ENCODE results near the gene IPO8.
"Not testable (repeated sequence)": the region's sequence is repeated elsewhere in the genome, so short reads cannot be mapped to it uniquely, and the experiment has no call there.

The IPO8 gene

DNA sequence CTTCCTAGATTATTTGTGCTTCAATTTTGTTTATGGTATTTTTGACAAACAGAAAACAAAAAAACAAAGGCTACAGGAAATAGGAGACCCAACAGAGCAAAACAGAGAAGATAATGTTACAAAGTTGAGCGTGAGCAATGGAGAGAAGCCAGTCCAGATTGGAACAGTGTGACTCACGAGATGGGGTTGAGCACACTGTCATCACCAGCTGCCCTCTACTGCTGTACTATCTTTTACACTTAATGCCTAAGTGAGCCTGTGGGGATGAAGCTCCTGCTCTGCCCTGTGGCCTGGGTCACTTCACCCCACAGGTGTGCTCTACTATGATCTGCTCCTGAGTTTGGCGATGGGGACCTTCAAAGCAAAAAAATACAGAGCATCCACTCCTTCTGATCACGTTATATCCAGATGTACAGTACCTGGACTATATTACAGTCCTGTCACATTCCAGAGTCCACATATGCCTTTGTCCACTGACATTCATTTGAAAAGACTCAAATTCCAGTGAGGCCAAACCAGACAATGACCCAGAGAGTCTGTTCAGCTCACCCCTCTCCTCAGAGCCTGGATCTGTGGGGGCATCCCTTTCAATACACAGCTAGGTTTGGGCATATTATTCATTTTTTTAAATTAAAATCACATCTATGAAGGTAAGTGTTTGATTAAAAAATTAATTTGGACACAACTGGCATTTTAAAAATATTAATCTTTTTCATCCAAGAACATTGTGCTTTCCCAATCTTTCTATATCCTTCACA lies 4.4 kb downstream of the IPO8 start:
- in situ Hi-C loops (cut with HindIII; ENCODE audit: low sequenced_read_pairs) = no loop called here

DNA sequence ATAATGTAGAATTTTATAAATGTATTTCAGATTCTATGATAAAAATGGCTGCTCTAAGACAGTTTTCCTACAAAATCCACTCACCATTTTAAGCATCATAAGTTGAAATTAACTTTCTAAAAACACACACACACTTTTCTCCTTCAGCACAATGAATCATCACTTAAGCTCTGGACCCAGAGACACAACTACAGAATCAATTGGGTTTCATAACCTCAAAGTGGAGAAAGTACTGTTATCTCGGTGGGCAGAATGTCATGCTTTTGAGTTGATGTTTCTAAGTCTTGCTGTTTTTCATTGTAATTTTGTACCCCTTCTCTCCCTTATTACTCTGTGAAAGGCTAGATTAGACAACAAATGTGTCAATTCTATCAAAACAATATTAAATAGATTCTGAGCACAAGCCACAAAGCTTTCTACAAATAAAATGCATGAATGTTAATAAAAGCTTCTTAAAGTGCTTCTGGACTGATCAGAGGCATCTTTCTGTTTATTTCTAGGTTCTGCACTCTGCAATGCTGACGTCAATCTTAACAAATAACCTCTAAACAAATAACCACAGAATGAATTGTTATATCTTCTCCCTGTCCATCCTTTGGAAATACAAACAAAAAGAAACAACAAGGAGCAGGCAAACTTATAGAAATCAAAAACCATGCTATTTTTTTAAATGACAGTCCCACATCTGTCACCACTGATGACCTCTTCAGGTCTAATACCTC lies 8.2 kb downstream of the IPO8 start:
- in situ Hi-C loops (cut with HindIII; ENCODE audit: low sequenced_read_pairs) = no loop called here

GRCh38 chr12:30679241-30679640 lies 16.4 kb downstream of the IPO8 start:
- in situ Hi-C loops (cut with HindIII; ENCODE audit: low sequenced_read_pairs) = no loop called here

GRCh38 chr12:30678221-30678620 lies 17.4 kb downstream of the IPO8 start:
- in situ Hi-C loops (cut with HindIII; ENCODE audit: low sequenced_read_pairs) = no loop called here

DNA sequence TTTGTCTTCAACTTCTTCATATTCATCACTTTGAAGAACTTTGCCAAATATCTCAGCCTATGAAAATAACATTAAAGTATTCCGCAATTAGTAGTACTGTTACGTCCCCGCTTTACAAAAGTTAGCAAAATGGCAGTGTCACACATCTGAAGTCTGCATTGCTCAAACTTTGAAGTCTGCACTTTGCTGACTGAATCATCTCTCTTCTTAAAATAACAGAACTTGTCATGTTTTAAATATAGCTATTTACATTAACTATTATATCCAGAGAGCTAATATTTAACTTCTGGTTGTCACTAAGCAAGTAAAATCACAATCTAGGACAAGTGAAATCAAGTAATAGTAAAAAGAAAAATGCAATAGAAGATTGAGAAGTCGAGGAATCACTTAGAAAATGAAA lies 34.5 kb downstream of the IPO8 start:
- in situ Hi-C loops (cut with HindIII; ENCODE audit: low sequenced_read_pairs) = no loop called here

GRCh38 chr12:30652034-30652696 lies 43.5 kb downstream of the IPO8 start:
- in situ Hi-C loops (cut with HindIII; ENCODE audit: low sequenced_read_pairs) = no loop called here

DNA sequence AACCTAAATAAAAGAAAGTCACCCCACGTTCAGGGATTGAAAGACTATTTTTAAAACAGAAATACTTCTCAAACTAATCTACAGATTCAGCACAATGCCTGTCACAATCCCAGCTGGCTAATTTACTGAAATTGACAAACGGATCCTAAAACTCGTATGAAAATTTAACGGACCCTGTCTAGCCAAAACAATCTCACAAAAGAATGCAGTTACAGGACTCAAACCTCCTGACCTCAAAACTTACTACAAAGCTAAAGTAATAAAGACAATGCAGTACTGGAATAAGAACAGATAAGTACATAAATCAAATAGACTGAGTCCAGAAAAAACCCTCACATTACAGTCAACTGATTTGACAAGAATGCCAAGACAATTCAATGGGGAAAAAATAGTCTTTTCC lies 48.8 kb downstream of the IPO8 start:
- in situ Hi-C loops (cut with HindIII; ENCODE audit: low sequenced_read_pairs) = no loop called here

- in situ Hi-C loops (cut with HindIII; ENCODE audit: low sequenced_read_pairs) = no loop called here
Measured at GRCh38 chr12:30643366-30643765, 52.3 kb downstream of the IPO8 start.

DNA sequence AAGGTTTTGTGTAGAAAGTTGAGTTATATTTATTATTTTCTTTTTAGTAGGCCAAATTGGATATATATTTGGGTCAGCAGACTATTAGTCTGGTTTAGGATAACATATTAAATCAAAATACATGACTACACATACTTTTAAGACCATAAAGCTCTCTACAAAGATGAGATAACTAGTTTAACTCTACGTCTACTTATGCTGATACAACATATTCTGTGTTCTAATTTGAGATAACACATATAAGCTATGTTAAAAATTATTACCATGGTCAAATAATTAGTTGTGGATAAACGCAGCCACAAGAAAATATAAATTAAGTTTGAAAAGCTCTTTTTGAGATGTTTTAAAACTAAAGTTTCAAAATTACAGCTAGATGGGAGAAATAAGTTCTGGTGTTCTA lies 55.3 kb downstream of the IPO8 start:
- in situ Hi-C loops (cut with HindIII; ENCODE audit: low sequenced_read_pairs) = no loop called here

DNA sequence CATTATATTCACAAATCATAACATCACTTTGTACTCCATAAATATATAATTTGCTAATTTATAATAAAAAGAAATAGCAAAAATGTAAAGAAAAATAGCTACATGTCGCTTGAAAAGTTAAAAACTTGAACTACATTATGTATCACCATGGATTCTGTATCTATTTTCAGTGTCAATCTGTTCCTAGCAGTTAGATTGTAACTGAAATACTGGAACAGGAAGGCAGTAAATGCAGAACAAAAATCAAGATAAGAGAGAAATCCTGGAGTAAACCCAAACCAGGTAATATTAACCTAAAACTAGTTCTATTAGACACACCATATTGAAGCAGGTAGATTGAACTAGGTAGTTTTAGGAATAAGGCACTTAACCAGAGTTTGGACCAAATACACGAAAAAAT lies 60.3 kb downstream of the IPO8 start:
- in situ Hi-C loops (cut with HindIII; ENCODE audit: low sequenced_read_pairs) = no loop called here

DNA sequence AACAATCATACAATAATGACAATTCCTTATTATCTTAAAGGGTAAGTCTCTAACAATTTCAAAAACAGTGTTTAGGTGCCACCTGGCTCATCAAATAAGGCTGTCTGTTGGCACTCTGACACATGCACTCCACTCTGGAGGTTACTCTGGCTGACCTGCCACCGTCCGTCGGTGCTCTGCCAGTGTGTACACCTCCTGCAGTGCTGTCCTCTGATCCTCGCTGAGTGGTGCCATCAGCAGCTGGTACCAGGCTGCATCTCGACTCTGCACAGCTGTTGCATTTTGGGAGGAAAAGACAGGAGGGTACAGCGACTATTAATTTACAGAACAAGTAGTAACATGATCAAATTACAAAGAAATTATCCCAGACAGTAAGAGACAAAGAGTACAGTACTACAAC lies 63.9 kb downstream of the IPO8 start:
- in situ Hi-C loops (cut with HindIII; ENCODE audit: low sequenced_read_pairs) = no loop called here

DNA sequence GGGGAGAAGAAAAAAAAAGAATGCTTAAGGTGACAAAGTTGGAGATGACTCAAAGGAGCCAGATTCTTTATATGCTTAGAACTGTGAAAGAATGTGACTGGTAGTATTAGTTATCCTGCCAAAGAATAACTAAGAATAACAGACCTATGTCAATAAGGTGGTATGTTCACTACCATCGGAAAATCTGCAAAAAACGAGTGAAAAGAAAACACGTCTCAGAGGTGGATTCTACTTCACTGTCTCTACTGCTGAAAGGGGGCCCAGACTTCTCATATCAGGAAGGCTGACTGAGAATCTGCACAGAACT lies 64.7 kb downstream of the IPO8 start:
- in situ Hi-C loops (cut with HindIII; ENCODE audit: low sequenced_read_pairs) = no loop called here

DNA sequence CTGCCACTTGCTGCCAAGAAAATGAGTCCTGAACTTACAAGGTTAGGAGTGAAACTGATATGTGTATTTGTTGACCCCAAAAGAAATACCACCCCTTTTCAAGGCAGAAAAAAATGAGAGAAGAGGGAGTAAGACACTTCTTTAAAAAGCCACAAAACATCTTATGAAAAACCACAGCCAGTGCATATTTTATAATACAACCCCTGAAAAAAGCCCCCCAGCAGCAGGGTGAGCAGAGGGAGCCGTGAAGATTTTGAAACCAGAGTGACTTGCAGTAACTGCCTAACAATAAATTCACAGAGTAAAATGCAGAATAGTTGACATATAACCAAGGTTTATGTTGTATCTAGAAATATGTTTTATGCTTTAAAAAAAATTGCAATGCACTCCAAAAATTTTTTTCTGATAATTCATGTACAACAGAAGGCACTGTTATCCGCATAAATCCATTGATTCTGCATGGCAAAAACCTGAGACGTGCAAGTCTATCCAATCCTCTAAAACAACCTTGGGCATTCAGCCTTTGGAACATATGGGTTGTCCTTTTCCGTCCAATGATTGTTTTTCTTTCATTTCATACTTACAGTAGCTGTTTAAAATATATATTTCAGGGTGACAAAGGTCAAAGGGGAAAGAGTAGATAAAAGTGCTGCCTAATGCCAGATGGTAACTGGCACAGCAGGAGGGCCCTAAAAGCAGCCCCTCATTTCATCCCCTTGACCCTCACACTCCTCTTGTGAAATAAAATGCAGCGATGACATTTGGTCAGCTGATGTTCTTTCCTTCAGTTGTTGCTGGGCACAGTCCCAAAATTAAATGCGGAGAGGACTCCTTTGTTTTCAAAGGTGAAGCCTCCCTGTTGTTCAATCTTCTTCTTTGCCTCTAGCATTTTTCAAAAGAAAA lies 65.3 kb downstream of the IPO8 start:
- in situ Hi-C loops (cut with HindIII; ENCODE audit: low sequenced_read_pairs) = no loop called here

DNA sequence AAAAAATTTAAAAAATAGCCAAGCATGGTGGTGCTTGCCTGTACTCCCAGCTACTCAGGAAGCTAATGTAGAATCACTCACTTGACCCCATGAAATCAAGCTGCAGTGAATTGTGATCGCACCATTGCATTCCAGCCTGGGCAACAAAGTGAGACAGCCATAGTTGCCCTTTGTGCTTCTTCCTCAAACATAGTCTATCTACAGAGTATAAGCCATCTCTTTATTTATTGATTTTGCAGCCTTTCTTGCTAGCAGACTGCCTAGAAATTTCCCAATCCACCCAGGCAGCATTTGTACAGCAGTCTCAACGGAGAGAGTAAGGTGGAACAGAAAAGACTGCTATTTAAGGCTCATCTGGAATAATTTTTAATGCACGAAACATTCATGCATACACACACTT lies 68.8 kb downstream of the IPO8 start:
- in situ Hi-C loops (cut with HindIII; ENCODE audit: low sequenced_read_pairs) = no loop called here

DNA sequence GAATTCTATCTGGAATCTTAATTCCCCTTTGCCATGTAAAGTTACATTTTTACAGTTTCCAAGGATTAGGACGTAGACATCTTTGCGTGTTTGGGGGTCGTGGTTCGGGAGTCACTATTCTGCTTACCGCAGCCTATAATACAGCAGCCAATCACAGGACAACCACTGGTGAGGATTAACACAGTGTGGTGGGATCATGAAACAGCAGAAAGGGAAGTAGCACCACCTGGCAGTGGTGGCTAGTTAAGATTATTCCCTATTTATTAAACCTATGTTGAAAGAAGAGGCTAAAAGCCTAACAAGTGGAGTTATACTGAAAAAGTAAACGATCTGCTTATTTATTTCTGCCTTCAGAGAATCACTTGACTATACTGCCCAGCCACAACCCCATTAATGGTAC lies 71.7 kb downstream of the IPO8 start:
- in situ Hi-C loops (cut with HindIII; ENCODE audit: low sequenced_read_pairs) = no loop called here

DNA sequence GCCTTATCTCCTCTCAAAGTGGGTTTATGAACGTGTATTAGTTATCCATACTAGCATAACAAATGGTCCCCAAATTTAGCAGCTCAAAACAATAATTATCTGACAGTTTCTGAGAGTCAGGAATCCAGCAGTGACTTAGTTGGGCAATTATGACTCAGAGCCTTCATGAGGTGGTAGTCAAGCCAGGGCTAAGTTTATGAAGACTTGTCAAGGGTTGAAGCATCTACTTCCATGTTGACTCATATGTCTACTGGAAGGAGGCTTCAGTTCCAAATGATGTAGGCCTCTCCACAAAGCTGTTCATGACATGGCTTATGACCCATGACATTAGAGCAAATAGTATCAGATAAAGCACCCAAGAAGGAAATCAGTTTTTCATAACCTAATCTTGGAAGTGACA lies 73.2 kb downstream of the IPO8 start:
- in situ Hi-C loops (cut with HindIII; ENCODE audit: low sequenced_read_pairs) = no loop called here

GRCh38 chr12:30621663-30622241 lies 73.9 kb downstream of the IPO8 start:
- in situ Hi-C loops (cut with HindIII; ENCODE audit: low sequenced_read_pairs) = not testable (repeated sequence)

DNA sequence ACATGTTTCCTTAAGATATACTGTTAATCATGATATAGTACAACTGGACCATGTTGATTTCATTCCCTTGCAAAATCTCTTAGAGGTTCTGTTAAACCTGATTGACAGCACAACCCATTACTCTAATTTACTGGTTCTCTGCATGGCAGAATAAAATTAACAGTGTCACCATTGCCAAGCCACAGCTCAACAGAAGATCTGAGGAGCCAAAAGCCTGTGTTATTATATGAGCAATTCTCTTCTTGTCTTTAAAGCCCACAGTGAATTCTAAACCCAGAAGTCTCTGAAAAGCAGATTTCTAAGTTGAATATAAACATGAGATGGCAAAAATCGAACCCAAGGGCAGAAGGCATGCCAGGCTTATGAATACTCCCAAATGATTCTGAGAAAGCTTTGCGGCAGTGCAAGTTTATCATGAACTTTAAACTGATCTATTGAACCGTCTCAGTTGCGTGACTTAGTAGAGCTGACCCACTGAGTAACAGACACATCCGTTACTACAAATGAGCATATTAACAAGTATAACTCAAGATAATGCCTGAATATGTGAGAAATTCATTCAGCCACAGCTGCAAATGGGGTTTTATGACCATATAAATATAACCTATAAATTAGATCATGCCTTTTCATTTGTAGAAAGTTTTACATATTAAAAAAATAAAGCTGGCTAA lies 78.2 kb downstream of the IPO8 start:
- in situ Hi-C loops (cut with HindIII; ENCODE audit: low sequenced_read_pairs) = no loop called here

GRCh38 chr12:30614031-30614430 lies 81.6 kb downstream of the IPO8 start:
- in situ Hi-C loops (cut with HindIII; ENCODE audit: low sequenced_read_pairs) = no loop called here

GRCh38 chr12:30613119-30613830 lies 82.4 kb downstream of the IPO8 start:
- in situ Hi-C loops (cut with HindIII; ENCODE audit: low sequenced_read_pairs) = no loop called here
